RWPE2 (cell line): Measurements from ENCODE around the gene RASGRF1.

Experiments used
- ATAC-seq: fragments of 200-7000 bp; cut with Tn5 transposase; 3 replicates; pipeline ENCODE4 v1.9.1; 2021; ENCODE audit warnings: low read depth
- DNase-seq: peaks from one replicate; pipeline ENCODE4 v3.0.0-alpha.2; 2020; ENCODE audit warnings: low spot score
- H3K27ac ChIP-seq: fragments of 450-650 bp; 2 replicates; pipeline ENCODE4 v1.5.1; 2017; ENCODE audit warnings: mild to moderate bottlenecking; ENCODE audit not compliant: poor library complexity, severe bottlenecking
- H3K27me3 ChIP-seq: fragments of 250-450 bp; sonication (Bioruptor Pico); 2 replicates; pipeline ENCODE4 v1.5.1; 2021; ENCODE audit warnings: mild to moderate bottlenecking, moderate library complexity; ENCODE audit not compliant: insufficient read depth, poor library complexity, severe bottlenecking
- H3K36me3 ChIP-seq: fragments of 250-450 bp; sonication (Bioruptor Pico); 2 replicates; pipeline ENCODE4 v1.5.1; 2020; ENCODE audit warnings: low read depth, mild to moderate bottlenecking, moderate library complexity
- H3K4me1 ChIP-seq: fragments of 250-450 bp; sonication (Bioruptor Pico); 2 replicates; pipeline ENCODE4 v1.5.1; 2021; ENCODE audit warnings: mild to moderate bottlenecking, moderate library complexity; ENCODE audit not compliant: insufficient read depth, poor library complexity, severe bottlenecking
- H3K4me3 ChIP-seq: fragments of 250-450 bp; sonication (Bioruptor Pico); 2 replicates; pipeline ENCODE4 v1.5.1; 2021; ENCODE audit warnings: mild to moderate bottlenecking, moderate library complexity; ENCODE audit not compliant: severe bottlenecking
- H3K9me3 ChIP-seq: fragments of 250-450 bp; sonication (Bioruptor Pico); 2 replicates; pipeline ENCODE4 v1.5.1; 2021; ENCODE audit warnings: mild to moderate bottlenecking, moderate library complexity; ENCODE audit not compliant: severe bottlenecking
- CTCF ChIP-seq: fragments of 450-650 bp; IDR thresholded peaks from one replicate; pipeline ENCODE4 v1.5.1; 2017; ENCODE audit warnings: mild to moderate bottlenecking, moderate library complexity; ENCODE audit not compliant: poor library complexity, severe bottlenecking

RASGRF1 gene

GRCh38 chr15:79058260-79058850, 32.2 kb downstream of the RASGRF1 start:
- no peak for TF ChIP-seq CTCF
- DNase-seq: no peak
- Histone ChIP-seq H3K27ac (no peak overlapping the region), H3K4me3 (no peak overlapping the region), H3K27me3 (peaks cover 9% of the 10 kb centered on the region), H3K9me3 (no peaks in the 10 kb centered on the region), H3K4me1 (no peaks in the 10 kb centered on the region), H3K36me3 (no peaks in the 10 kb centered on the region)
- ATAC-seq: no peak

GRCh38 chr15:79057050-79057449, 33.5 kb downstream of the RASGRF1 start:
- Histone ChIP-seq H3K36me3 (no peaks in the 10 kb centered on the region), H3K4me1 (no peaks in the 10 kb centered on the region), H3K9me3 (no peaks in the 10 kb centered on the region), H3K4me3 (no peak overlapping the region), H3K27me3 (peaks cover 9% of the 10 kb centered on the region), H3K27ac (no peak overlapping the region)
- no peak for DNase-seq
- ATAC-seq: no peak
- TF ChIP-seq CTCF: no peak

- Histone ChIP-seq H3K4me3 (no peak overlapping the region), H3K27ac (no peak overlapping the region), H3K4me1 (no peaks in the 10 kb centered on the region), H3K27me3 (peaks cover under 1% of the 10 kb centered on the region), H3K36me3 (no peaks in the 10 kb centered on the region), H3K9me3 (no peaks in the 10 kb centered on the region)
- no peak for TF ChIP-seq CTCF
- ATAC-seq (no peak), DNase-seq (no peak)
Measured at GRCh38 chr15:79054350-79054749, 36.2 kb downstream of the RASGRF1 start.

- TF ChIP-seq CTCF: no peak
- H3K9me3 ChIP-seq: no peaks in the 10 kb centered on the region
- no peak for DNase-seq
Measured at GRCh38 chr15:79053894-79054293, 36.7 kb downstream of the RASGRF1 start.

GRCh38 chr15:79051941-79052731, 38.4 kb downstream of the RASGRF1 start:
- no peaks in the 10 kb centered on the region for H3K27me3 ChIP-seq
- H3K36me3 ChIP-seq: no peaks in the 10 kb centered on the region
- TF ChIP-seq CTCF: no peak
- H3K4me1 ChIP-seq: no peaks in the 10 kb centered on the region
- DNase-seq (no peak), ATAC-seq (no peak)
- H3K9me3 ChIP-seq: no peaks in the 10 kb centered on the region
- H3K27ac ChIP-seq: no peak overlapping the region
- no peak overlapping the region for H3K4me3 ChIP-seq

More at GRCh38 chr15:79053894-79054293, 36.7 kb downstream of the RASGRF1 start:
- Histone ChIP-seq H3K4me3 (no peak overlapping the region), H3K27me3 (no peaks in the 10 kb centered on the region), H3K36me3 (no peaks in the 10 kb centered on the region), H3K27ac (no peak overlapping the region), H3K4me1 (no peaks in the 10 kb centered on the region)
- no peak for ATAC-seq
